ENCODE measurements around the gene CTNNA3.

The CTNNA3 gene

DNA sequence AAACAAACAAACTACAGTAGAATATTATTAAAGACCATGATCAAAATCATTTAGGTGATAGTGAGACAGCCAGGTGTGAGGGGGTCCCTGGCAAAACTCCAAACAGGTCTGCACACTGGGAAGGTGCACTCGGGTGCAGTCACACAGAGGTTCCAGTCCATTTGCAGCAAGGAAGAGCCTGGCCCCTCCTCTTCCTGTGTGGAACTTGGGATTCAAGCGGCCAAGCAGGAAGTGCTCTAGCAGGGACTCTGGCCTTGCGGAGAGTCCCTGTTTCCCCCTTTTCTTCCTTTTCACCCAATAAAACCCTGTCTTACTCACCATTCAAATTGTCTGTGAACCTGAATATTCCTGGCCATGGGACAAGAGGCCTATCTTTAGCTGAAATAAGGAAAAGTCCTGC is 588.3 kb downstream of the CTNNA3 start:
- DNase-seq, result no peak

DNA sequence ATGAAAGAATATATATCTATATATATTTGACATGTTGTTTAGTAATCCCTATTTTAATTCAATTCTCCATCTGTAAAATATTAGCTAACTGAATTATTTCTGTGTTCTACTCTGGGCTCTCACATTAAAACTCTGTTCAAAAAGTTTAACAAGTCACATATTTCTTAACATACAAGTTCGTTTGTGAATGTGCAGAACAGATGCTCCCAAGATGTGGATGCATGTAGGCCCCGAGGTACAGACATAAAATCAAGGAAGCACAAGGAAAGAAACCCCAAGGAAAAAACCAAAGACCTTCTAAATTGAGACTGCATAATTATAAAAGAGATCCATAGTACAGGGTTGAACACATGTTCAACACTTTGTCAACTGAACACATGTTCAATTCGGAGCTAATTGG is 595.0 kb downstream of the CTNNA3 start:
- no peak for DNase-seq

DNA sequence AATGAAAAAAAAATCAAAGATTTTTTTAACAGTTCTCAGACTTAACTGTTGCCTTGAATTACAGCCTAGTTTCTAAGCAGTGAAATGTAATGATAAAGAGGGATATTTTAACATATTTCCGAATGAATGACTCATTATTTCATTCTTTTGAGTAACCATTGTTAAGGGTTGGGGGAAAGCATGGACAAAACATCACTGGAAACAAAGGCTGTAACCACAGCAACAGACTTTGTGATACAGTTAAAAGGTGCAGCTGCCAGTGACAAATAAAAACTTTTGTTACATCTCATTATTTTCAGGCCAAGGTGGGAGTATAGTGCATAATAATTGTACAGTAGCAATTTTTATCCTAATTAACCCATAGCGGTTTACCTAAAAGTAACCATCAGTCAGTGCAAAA is 597.5 kb downstream of the CTNNA3 start:
- DNase-seq, result no peak

DNA sequence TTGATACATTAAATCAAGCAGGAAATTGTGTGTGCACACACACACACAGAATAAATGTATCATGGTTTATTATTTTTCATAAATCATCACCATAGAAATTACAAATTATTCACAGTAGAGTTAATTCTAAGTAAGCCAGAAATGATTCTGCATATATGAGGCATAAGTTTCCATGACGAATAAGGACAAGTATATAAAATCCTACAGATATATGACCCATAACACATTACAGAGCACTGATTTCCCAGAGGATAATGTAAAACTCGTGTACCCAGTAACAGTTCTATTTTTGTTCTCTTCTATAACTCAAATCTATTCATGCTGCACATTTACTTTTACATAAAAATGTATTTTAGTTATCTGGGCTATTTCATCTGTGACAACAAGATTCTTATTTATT is 600.5 kb downstream of the CTNNA3 start:
- DNase-seq, result no peak

DNA sequence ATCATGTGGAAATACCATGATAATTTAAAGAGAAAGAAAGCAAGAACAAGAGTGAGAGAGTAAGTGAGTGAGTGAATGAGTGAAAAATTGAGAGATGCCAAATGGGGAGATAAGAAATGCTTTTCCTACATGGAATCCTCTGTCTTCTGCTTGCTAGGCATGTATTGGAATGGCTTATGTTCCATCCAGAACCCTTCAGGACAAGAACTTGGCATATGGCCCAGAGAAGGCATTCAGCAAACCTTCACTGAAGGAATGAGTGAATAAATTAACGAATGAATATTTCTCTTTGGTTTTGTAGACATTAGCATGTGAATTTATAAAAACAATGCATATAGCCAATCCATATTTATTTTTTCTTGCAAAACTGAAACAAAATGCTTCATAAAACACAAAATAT is 608.0 kb downstream of the CTNNA3 start:
- DNase-seq, result no peak

DNA sequence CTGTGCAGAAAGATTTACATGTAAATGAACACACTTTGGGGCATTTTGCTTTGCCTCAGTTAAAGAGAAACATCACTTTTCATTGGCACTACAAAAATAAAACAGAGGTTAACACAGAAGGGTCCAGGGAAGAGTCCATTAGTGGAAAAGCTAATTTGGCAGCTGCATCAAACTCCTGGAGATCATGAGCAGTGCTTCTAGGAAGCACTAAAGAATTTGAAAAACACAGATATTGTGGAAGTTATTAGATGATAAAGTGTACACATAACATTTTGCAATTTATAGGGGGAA is 608.9 kb downstream of the CTNNA3 start:
- DNase-seq, result no peak

DNA sequence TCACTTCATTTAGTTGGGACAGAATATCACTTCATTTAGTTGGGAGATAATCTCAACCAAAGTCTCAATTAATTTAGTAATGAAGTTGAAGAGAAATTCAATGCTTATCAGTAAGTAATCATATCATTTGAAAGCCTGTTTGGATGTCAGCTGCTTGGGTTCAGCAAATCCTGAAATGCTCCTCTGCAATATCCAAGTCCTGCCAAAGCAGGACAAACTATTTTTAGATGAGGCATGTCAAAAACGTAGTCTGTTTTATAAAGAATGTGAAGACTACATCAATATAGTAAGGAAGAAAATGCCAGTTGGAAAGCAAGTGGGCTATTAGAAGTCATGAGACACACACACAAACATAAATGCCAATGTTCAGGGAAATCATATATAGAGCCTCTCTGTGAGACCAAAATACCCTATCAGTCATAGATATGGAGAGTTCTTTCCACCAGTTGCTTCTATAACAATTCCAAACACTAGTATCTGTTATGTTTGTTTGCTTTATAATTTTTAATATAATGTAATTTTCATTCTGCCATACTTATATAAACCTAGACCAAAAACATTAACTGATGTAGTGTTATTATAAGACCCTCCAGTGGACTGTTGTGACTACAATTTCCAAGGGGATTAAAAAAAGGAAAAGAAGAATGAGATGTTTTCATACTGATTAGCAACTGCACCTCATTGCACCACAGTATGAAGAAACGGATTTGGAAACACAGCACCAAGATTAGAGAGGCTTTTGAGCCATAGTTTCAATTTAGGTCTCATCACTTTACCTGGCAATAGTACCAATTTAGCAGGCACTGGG is 609.5 kb downstream of the CTNNA3 start:
- no peak for DNase-seq

DNA sequence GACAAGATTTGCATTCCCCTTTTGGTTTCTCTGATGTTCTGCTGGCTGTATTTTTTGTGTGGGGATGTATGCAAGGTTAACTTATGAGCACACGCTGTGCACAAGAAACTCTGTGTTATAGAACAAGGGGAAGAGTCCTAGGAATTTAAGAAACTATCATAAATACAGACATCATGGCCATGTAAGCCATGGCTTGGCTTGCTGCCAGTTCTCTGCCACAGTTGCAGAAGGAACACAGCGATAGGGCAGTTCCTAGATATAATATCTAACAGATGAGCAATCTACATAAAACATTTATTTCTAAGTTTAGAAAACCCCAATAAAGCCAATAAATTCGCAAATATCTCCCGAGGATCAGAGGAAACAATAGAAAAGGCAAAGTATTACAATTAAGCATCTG is 616.9 kb downstream of the CTNNA3 start:
- peak; percentile 13 for DNase-seq

DNA sequence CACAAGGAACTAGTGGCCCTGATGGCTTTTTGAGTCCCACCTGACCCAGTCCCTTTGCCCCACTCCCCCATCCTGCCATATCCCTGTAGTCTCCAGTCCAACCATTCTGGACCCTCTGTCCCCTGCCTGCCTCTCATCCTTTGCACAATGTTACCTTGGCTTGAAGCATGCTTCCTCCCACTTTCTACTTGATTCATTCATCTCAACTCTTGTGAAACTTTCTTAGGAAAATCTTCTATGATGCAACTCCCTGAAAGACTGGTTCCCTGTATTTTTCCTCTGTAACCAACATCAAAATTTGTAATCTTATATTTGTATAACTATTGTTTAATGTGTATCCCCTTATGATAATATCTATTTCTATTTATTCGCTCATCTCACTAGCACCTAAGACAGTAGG is 618.6 kb downstream of the CTNNA3 start:
- DNase-seq, result peak; percentile 7

DNA sequence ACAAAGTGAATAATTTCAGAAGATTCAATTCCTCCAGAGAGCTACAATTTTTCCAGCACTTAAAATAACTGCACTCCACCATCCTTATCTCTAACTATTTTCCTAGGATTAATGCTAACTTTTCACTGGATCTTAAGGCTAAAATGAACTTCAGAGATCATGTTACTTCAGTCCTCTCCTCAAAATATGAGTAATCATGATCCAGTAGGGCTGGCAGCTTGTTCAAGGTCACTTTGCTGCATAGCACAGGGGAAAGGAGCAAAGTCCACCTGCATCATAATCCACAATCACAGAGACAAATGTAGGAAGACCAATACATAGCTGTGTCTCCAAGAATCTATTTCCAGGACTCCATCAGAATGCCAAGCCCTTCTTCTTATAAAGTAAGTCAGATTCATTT is 619.9 kb downstream of the CTNNA3 start:
- DNase-seq, result no peak

DNA sequence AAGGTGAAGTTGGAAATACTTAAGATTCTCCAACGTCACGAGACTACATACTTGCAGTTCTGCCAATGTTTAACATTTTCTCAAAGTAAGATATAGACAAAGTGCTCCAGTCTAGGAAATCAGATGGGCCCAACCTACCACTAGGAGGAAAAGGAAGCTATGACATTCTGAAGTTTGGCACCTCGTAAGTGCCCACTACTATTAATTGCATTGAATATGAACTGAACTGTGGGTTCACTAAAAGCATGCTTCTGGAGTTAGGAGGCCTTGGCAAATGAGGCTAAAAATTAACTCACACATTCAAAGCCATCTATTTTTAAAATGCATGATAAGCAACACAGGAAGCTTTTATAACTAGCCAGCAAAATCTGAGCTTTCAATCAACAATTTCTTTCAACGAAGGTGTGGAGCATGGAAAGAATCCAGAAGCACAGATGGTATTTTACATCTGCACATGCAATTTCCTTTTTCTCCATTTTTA is 620.5 kb downstream of the CTNNA3 start:
- DNase-seq, result no peak

DNA sequence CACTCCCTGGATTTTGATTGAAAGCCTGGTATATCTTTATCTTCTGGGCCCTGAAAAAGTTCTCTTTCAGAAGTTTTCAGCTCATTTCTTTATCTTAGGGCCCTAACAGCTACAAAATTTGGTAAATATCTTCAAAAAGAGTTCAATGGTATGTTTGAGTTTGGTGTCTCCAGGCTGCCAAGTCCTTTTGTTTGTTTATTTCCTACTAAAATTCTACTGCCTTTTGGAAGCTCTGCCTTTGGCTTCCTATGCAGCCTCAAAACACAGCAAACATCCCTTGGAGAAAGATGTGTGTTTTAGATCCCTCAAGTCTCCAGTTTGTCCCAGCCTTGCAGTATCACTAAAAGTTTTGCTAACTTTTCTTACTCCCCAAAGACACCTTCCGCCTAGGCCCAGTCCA is 623.3 kb downstream of the CTNNA3 start:
- no peak for DNase-seq

DNA sequence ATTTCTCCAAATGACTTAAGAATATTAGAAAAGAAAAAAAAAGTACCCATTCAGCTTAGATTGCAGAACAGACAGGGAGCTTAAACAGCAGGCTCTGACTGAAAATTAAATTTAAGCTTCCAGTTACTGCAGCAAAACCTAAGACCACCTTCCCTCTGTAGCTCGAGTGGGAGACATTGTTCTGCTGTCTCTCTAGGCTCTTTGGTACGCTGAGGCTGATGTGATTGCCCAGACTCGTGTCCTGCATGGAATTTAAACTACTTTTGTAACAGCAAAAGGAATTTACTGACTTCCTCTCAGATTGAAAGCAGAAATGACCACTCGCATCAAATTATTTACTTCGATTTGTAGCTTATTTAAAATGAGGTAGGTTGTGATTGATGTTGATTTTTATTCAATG is 645.6 kb downstream of the CTNNA3 start:
- DNase-seq, result no peak

DNA sequence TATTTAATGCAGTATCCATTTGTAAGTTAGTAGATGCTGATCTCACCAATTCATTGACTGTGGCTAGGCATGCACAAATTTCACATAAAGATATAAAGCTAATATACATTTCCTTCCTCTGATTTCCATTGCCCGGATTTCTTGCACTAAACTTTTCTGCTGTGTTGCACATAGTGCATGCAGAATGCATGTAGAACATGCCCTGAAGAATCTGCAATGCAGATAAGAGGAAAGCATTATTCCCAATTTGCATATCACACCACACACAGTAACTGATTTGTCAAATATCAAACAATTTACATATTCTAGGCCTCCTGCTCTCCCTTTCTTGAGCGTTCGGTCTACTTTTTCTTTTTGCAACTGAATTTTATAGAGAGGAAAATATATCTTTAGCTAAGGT is 646.0 kb downstream of the CTNNA3 start:
- no peak for DNase-seq

DNA sequence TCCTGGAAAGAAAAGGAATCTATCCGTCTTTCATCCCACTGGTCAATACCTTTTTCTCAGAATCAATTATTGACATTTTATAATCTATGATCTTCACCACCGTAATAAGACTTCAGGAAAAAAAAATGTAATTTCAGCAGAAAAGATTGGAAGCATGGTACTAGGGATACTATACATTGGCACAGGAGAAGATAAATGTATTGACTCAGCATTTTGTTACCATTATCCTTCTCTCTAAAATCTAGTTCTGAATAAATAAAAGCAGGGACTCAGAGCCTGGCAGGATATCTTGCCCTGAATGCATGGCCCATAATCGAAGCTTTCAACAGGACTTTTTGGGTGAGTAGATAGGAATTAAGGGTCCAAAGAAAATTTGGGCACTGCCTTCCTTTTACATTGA is 649.5 kb downstream of the CTNNA3 start:
- no peak for DNase-seq

DNA sequence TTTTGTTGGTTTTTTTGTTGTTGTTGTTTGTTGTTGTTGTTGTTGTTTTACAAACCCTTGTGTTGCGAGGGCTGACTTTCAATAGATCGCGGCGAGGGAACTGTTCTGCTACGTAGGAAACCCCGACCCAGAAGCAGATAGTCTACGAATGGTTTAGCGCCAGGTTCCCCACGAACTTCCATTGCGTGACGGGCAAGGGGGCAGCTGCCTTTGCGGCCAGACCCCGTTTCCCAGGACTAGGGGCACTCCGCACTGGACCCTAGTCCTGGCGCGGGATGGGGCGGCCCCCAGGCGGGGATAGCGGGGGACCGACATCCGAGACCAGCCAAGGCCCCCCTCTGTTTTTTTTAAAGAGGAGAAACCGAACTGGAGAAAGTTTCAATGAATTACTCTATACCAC is 650.6 kb downstream of the CTNNA3 start:
- no peak for DNase-seq

DNA sequence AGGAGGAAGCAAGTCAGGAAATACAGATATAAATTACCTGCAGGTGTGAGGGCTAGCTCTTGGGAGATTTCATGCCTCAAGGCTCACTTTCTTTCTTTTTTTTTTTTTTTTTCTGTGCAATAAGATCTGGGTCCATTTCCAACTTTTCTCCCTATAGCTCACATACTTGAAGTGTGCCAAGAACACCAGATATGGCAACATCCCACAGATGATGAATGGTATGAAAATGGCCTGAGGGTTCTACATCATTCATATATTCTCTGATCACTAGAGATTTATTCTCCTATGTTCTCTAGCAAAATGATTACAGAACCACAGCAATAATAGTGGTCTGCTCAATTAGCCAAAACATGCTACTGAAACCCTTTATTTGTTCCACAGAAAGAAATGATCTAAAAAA is 653.0 kb downstream of the CTNNA3 start:
- DNase-seq, result no peak

DNA sequence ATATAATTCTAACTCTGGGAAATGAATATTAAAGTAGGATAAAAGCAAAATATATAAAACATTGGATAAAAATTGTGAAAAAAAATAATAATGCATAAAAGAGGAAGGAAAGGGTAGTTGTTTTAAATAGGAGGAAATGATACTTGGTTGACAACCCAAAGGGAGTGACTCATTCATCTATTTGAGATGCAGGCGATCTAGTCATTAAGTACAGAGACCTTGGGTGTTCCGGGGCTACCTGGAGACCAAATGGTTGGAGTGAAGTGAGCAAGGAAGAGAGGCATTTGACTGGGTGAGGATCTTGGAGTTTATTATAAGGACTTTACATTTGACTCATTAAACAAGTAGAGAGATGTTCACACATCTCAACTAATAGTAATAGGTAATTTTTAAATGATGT is 659.2 kb downstream of the CTNNA3 start:
- DNase-seq, result no peak

DNA sequence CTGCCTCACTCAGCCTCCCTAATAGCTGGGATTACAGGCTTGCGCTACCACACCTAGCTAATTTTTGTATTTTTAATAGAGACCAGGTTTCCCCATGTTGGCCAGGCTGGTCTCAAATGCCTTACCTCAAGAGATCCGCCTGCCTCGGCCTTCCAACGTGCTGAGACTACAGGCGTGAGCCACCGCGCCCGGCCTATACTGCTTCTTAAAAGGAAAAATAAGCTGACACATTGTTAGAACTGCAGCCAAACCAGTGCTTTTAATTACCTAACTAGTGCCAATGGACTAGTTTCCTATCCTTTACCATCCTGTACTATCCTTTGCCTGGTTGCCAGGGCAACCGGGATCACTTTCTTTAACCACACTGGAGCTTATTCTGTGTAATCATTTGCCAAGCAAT is 662.1 kb downstream of the CTNNA3 start:
- DNase-seq, result no peak

DNA sequence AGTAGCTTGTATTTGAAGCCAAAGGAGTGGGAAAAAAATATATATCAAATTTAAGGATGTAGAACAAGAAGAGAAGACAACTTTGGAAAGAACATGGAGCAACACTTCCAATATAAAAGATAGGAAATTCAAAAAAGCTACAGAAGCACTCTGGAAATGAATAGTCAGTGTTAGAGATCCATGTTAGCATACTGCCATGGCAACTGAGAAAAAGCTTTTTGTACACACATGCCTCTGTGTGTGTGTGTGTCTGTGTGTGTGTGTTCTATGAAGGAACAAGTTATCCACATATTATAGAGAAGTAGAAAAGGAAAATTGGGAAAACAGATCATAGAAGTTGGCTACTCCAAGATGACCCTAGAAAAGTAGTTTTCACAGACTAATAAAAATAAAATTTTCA is 673.9 kb downstream of the CTNNA3 start:
- no peak for DNase-seq

DNA sequence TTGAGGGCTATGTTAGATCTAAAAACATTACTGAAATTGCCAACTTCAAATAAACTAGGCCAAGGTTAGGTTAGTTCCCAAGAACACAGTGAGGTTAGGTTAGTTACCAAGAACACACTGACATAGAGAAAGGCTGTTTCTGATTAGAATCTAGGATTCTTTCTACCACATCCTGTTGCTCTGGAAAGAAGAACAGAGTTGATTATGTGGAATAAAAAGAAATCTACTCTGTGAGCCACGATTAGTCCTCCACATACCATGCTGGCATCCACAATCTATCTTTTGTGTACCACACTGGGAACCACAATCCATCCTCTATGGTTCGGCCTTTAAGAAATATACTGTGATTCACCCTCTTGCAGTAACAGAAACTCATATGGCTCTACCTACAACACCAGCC is 678.8 kb downstream of the CTNNA3 start:
- no peak for DNase-seq

DNA sequence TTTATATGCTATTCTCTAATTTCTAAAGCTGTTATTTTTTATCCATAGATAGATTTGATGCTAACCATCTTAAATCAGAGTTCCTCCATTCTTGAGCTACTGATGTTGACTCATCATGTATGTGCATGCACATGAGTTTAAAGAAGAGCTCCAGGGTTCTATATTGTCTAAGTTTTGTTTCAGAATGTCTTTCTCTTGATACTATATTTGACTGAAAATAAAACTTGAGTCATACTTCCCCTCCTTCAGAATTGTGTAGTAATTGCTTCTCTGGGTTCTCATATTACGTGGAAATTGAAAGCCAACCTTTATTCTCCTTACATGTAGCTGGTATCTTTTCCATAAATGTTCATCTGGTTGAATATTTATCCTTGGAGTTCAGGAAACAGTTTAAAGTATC is 680.8 kb downstream of the CTNNA3 start:
- DNase-seq, result no peak

DNA sequence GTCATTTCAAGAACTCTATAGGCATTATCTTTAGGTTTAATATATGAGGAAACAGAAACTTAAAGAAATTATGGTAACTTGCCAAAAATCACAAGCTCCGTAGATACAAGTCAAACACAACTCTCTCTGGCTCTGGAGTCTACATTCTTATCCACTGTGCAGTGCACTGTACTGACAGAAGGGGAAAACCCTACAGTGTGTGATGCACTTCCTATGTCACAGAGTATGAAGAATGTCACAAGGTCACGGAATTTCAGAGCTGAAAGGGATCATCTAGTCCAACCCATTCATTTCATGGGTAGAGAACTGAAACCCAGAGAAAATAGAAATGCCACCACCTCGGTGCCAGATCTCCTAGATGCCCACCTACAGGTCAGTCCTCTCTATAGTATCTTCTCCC is 684.0 kb downstream of the CTNNA3 start:
- peak; percentile 10 for DNase-seq

DNA sequence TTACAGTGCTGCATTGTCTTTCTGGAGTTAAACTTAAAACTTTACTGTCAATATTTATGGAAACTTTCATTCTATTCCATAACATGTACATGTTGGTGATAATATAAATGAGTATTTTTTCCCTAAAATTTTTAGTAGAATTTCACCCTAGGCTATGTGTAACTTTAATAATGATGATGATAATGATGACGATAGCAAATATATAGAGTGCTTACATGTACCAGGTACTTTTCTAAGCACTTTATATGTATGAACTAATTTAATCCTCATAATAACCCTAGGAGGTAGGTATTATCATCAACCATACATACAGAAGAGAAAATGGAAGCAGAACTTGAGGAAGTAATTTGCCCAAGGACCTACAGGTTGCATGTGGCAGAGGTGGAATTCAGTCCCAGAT is 684.5 kb downstream of the CTNNA3 start:
- no peak for DNase-seq

DNA sequence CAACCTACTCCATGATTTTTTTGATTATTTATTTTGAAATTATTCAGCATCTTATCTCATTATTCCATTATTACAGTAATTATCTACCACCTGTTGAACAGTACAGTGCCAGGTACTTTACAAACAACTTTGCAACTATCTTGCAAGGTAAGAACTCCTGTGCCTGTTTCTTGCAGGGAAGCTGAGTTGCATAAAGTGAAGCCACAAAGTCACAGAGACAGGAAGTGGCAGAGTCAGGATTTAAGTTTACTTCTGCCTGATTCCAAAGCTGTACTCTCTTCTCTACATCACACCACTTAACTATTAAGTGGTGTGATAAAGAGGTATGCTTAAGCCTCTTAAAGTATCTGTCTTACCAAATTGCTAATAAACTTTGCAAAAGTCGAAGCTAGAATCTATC is 690.0 kb downstream of the CTNNA3 start:
- DNase-seq, result no peak

Data from fibroblast of skin of scalp (primary cell).